Pancreas (tissue), 10 donors: ENCODE measurements around the gene LRFN2. TPM values are rescaled to one million over a fixed set of nuclear protein-coding genes. Genes with fewer than 3 reads are reported as not detected.

Experiments used
- ATAC-seq, 4 donors: fragments of 200-7000 bp; cut with Tn5 transposase; one replicate each; pipeline versions ENCODE4 v1.8.0 to v1.9.1; 2020; ENCODE audit warnings: mild to moderate bottlenecking in 4 of 4, moderate library complexity in 4 of 4
- DNase-seq, 6 donors: peaks; one replicate each; pipeline ENCODE4 v3.0.0-alpha.2; 2020
- FAIRE-seq: peaks from 2 replicates; lab custom pipeline; 2012; peaks lifted over from hg19 to GRCh38; lab: Jason Lieb, UNC
- H3K27ac ChIP-seq, 4 donors: fragments of 200-600 bp; sonication (generic); 1 replicate in 3 of 4; 2 replicates in 1 of 4; pipeline versions ENCODE4 v1.5.0 to v1.8.0; 2020
- H3K27me3 ChIP-seq, 4 donors: fragments of 200-600 bp; one replicate each; pipeline ENCODE4 v1.8.0; 2021
- H3K36me3 ChIP-seq, 3 donors: fragments of 200-600 bp; sonication (generic) in 1 of 3; one replicate each; pipeline versions ENCODE4 v1.5.0 to v1.8.0; 2020 to 2021
- H3K4me1 ChIP-seq, 3 donors: fragments of 200-600 bp; one replicate each; pipeline ENCODE4 v1.8.0; 2021
- H3K4me3 ChIP-seq, 4 donors: fragments of 200-600 bp; sonication (generic) in 2 of 4; one replicate each; pipeline versions ENCODE4 v1.5.0 to v1.8.0; 2020 to 2021
- H3K9me3 ChIP-seq, 4 donors: fragments of 200-600 bp; one replicate each; pipeline ENCODE4 v1.8.0; 2021
- CTCF ChIP-seq, 4 donors: fragments of 200-600 bp; sonication (generic) in 3 of 4; IDR thresholded peaks; one replicate each; pipeline versions ENCODE4 v1.5.0 to v1.8.0; 2021; ENCODE audit warnings: antibody characterized with exemption in 4 of 4
- WGBS, 2 donors: extraction: QIAGEN DNeasy Blood & Tissue Kit; methylation state at CpG; one replicate each; pipeline ENCODE4 v1.1.7; 2013; 5-methylcytosine and 5-hydroxymethylcytosine counted together
- intact Hi-C, 3 donors: fragments of 100-400 bp; cut with DNase I; formaldehyde crosslinking; loops; one replicate each; pipeline versions ENCODE4 v1.11.1 to v1.14.2; 2022
- polyA plus RNA-seq, 2 donors: library from polyadenylated mRNA; stranded (reverse); fragments of 200-250 nt; gene quantifications; one replicate each; pipeline ENCODE4 v1.2.3, GENCODE V29; 2013
- total RNA-seq, 6 donors: library from RNA; stranded (reverse); fragmentation: NEBNext Ultra II Directional in 4 of 6; extraction: Animal tissue kit (Norgen Biotek cat#: 25700) in 4 of 6; gene quantifications; one replicate each; pipeline versions ENCODE4 v1.2.1 to v1.2.4, GENCODE V29; 2021 to 2023
- donor health status: healthy with polysubstance abuse.
- donor health status: DM: no; HTN: no; CAD: no; lungs with moderate emphysema.
- donor health status: DM: no; HTN: no; CAD: no.
- donor health status: control.
- donor health status: control.
- donor health status: Bipolar disorder and iron deficiency.
- donor health status: DM: yes; HTN: yes; CAD: no.
- donor health status: DM: no; HTN: no; CAD: no.
- donor health status: DM: no; HTN: no; CAD: no.
- donor health status: DM: yes; HTN: yes; CAD: no.

The LRFN2 gene
- total and polyA plus RNA-seq, 8 donors = 0.22 to 1.5 (median 0.54) TPM

DNA sequence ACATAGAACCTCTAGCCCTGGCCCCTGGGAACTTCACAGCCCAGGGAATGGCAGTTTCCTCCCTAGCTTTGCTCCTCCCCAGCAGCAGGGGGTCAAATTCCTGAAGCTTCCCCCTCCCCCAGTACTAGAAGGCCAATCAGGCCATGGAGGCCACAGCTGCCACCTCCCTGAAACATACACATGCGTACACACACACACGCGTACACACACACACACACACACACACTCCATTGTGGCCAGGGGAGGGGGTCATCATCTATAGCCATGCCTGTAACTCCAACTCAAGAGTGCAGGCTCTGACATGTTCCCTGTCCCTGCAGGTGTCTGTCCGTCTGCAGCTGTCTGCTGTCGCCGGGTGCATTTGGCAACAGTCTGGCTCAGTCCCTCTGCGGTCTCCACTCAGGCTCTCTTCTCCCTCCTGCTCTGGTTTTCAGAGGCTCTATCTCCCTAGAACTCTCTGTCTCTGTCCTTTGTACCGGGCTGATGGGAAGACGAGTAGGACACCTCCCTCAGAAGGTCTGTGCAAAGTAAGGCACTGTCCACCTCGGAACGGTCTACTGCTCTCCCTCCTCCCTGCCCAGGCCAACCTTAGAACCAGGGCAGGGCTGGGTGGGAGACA lies 1.4 kb downstream of the LRFN2 start:
- Histone ChIP-seq H3K4me3 (no peak overlapping the region), H3K27me3 (no peaks in the 10 kb centered on the region), H3K4me1 (peaks cover 0 to 10% (median 0%) of the 10 kb centered on the region in 3 donors), H3K9me3 (no peaks in the 10 kb centered on the region), H3K27ac (no peak overlapping the region), H3K36me3 (no peaks in the 10 kb centered on the region)
- ATAC-seq (no peak), DNase-seq (peak in 1 of 6 donors; percentile 12), FAIRE-seq (no peak)
- intact Hi-C loops = loop anchor here in 1 of 3 donors (10.0 kb wide), 1 partner anchor 261 kb away; no protein-coding TSS in a partner anchor
- TF ChIP-seq CTCF (IDR thresholded peaks at IDR 0.05) = no peak
- 63 to 70% methylated on average over 11 of the region's 11 CpGs for WGBS, 2 donors

DNA sequence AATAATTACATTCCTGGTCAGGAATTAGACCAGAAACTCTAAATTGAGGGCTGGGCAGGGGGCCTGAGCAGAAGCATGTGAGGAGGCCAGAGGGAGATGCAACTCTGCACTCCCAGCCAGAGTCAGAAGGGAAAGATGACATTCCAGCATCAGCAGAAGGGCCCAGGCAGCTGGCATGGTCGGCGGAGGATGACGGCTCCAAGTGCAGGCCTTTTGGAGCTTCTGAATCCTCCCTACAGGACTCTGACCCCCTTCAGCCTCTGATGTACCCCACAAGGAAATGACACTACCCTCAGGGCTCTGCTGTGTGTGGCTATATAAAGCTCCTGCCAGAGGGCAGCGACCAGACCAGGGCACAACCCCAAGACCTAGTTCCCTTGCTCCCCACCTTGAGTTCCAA lies 1.9 kb downstream of the LRFN2 start:
- FAIRE-seq (no peak), DNase-seq (no peak), ATAC-seq (no peak)
- H3K4me1 ChIP-seq = peaks cover 0 to 10% (median 0%) of the 10 kb centered on the region in 3 donors
- intact Hi-C loops = loop anchor here in 1 of 3 donors (10.0 kb wide), 1 partner anchor 260 kb away; no protein-coding TSS in a partner anchor
- H3K9me3 ChIP-seq = no peaks in the 10 kb centered on the region
- TF ChIP-seq CTCF (IDR thresholded peaks at IDR 0.05) = no peak
- no peak overlapping the region for H3K27ac ChIP-seq
- H3K4me3 ChIP-seq = no peak overlapping the region
- no peaks in the 10 kb centered on the region for H3K27me3 ChIP-seq
- 80 to 87% methylated on average over 4 of the region's 4 CpGs for WGBS, 2 donors
- no peaks in the 10 kb centered on the region for H3K36me3 ChIP-seq

DNA sequence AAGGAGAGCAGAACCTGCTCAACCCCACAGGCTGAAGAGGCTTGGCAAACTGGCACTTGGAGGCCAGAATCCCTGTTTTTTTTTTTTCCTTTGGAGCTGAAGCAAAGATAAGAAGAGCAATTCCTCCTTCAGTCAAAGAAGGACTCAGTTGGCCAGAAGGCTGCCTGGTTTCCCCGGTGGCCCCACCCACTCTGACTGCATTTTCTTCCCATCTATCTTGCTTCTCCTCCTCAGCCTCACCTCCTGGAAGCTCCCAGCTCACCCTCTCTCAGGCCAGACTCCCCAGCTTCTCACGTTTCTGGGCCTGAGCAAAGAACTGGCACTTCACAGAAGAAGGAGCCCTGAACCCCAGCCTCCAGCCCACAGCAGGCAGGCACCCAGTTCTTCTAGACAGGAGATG lies 2.4 kb downstream of the LRFN2 start:
- DNase-seq = no peak
- WGBS, 2 donors = 62 to 78% methylated on average over 2 of the region's 2 CpGs
- TF ChIP-seq CTCF (IDR thresholded peaks at IDR 0.05) = no peak
- no peaks in the 10 kb centered on the region for H3K36me3 ChIP-seq
- intact Hi-C loops = loop anchor here in 1 of 3 donors (10.0 kb wide), 1 partner anchor 260 kb away; no protein-coding TSS in a partner anchor
- no peak for FAIRE-seq
- no peak overlapping the region for H3K27ac ChIP-seq
- no peak overlapping the region for H3K4me3 ChIP-seq
- no peak for ATAC-seq
- H3K9me3 ChIP-seq = no peaks in the 10 kb centered on the region
- no peaks in the 10 kb centered on the region for H3K27me3 ChIP-seq
- H3K4me1 ChIP-seq = peaks cover 0 to 10% (median 0%) of the 10 kb centered on the region in 3 donors

DNA sequence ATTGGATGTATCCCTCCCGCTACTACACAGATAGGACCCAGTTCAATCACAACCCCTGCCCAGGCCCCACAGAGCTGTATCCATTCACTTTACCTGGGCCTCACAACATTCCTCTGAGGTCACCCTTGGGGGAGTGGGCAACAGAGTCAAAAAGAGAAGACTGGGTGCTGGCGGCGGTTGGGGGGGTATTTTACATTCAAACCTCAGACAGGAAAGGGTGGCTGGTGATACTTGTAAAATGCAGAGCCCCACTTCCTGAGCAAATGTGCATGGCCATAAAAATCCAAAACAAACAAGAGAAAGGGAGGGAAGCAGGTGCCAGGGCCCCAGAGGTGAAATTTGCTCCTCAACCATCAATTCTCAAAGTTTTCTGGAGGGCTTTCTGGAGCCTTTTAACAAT lies 3.5 kb downstream of the LRFN2 start:
- intact Hi-C loops = loop anchor here in 1 of 3 donors (10.0 kb wide), 1 partner anchor 259 kb away; no protein-coding TSS in a partner anchor
- no peak for TF ChIP-seq CTCF (IDR thresholded peaks at IDR 0.05)
- H3K36me3 ChIP-seq = no peaks in the 10 kb centered on the region
- H3K27ac ChIP-seq = no peak overlapping the region
- H3K4me3 ChIP-seq = no peak overlapping the region
- ATAC-seq = no peak
- FAIRE-seq = no peak
- no peak for DNase-seq
- H3K9me3 ChIP-seq = no peaks in the 10 kb centered on the region
- H3K4me1 ChIP-seq = peaks cover 0 to 10% (median 0%) of the 10 kb centered on the region in 3 donors
- no peaks in the 10 kb centered on the region for H3K27me3 ChIP-seq
- 85 to 87% methylated on average over 3 of the region's 3 CpGs for WGBS, 2 donors

GRCh38 chr6:40582892-40583291 lies 4.3 kb downstream of the LRFN2 start:
- intact Hi-C loops = loop anchor here in 1 of 3 donors (10.0 kb wide), 1 partner anchor 258 kb away; no protein-coding TSS in a partner anchor
- H3K4me1 ChIP-seq = peaks cover 0 to 4% (median 0%) of the 10 kb centered on the region in 3 donors
- no peaks in the 10 kb centered on the region for H3K36me3 ChIP-seq
- 68 to 76% methylated on average over 3 of the region's 3 CpGs for WGBS, 2 donors
- H3K4me3 ChIP-seq = no peak overlapping the region
- H3K9me3 ChIP-seq = no peaks in the 10 kb centered on the region
- no peaks in the 10 kb centered on the region for H3K27me3 ChIP-seq
- ATAC-seq (no peak), DNase-seq (no peak), FAIRE-seq (no peak)
- H3K27ac ChIP-seq = no peak overlapping the region
- TF ChIP-seq CTCF (IDR thresholded peaks at IDR 0.05) = no peak
